HCT116 (cell line): Measurements from ENCODE around the gene GADD45G.

Experiments
- CEBPB ChIP-seq: IDR thresholded peaks from 2 replicates; pipeline ENCODE4 v1.6.1; 2012; ENCODE audit warnings: low read depth
- EZH2 ChIP-seq: fragments of 200-600 bp; sonication (generic); IDR thresholded peaks from 2 replicates; pipeline ENCODE4 v1.6.1; 2017; ENCODE audit warnings: antibody characterized with exemption, mixed run types
- FOSL1 ChIP-seq: IDR thresholded peaks from 2 replicates; pipeline ENCODE4 v1.6.1; 2012; ENCODE audit warnings: low read depth
- POLR2A ChIP-seq: IDR thresholded peaks from 2 replicates; pipeline ENCODE4 v1.7.0; 2011; ENCODE audit warnings: borderline replicate concordance; ENCODE audit not compliant: insufficient read depth, insufficient read length; ENCODE audit errors: extremely low read depth
- POLR2AphosphoS5 ChIP-seq: IDR thresholded peaks from 2 replicates; pipeline ENCODE4 v1.6.1; 2011; ENCODE audit warnings: mild to moderate bottlenecking, low read depth, low read length, moderate library complexity
- SP1 ChIP-seq: IDR thresholded peaks from 2 replicates; pipeline ENCODE4 v1.6.1; 2012; ENCODE audit warnings: low read depth
- YY1 ChIP-seq: IDR thresholded peaks from 2 replicates; pipeline ENCODE4 v1.6.1; 2011; ENCODE audit warnings: low read length, low read depth, moderate library complexity, mild to moderate bottlenecking; ENCODE audit not compliant: insufficient replicate concordance; ENCODE audit errors: extremely low read depth
- TF ChIP-seq, protein P1 (sequence below), 3 experiments: fragments of 200-600 bp in 1 of 3; sonication (generic) in 1 of 3; IDR thresholded peaks in 2 of 3; conservative IDR thresholded peaks in 1 of 3; 2 replicates each; pipeline ENCODE4 v1.5.1; 2012 to 2017; ENCODE audit warnings: low read depth in 2 of 3, low read length in 2 of 3, antibody characterized with exemption in 1 of 3, borderline replicate concordance in 1 of 3, control low read depth in 1 of 3, mild to moderate bottlenecking in 1 of 3, mixed read lengths in 1 of 3, mixed run types in 1 of 3, moderate library complexity in 1 of 3; ENCODE audit not compliant: insufficient read depth in 1 of 3
- TF ChIP-seq, protein P2 (sequence below): IDR thresholded peaks from 2 replicates; pipeline ENCODE4 v1.6.1; 2012
- TF ChIP-seq, protein P3 (sequence below): IDR thresholded peaks from 2 replicates; pipeline ENCODE4 v1.6.1; 2012; ENCODE audit warnings: low read depth
- TF ChIP-seq, protein P4 (sequence below): IDR thresholded peaks from 2 replicates; pipeline ENCODE4 v1.6.1; 2012

DNA sequence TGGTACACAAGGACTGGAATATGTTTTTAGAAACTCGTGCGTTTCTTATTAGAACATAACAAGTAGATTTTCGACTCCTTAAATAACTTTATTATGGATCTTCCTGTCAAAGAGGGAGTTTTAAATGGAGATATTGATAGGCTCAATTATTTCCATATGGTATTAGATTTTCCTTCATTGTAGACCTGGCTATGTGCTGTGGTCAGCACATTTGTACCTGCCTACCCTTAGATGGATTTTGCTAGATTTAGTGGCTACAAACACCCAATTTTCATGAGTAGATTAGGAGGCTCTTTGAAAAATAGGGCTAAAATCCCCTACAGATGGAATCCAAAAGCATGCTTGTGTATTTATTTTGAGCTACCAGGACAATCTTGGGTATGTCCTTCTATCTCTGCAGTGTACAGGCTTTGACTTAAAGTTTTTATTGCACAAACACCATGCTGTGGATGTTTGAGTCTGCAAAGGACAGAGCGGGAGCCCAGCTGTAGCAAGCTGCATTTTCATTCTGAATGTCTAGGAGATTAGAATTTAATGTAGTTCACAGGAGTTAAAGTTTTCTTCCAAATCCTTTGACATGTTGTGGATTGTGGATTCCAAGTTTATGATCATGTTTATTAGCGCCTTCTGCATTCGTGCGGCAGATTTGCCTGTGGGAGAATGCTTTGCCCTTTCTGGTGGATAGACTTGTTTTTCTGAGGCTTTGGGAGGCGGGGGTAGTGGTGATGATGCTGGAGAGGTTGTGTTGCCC lies 41.6 kb downstream of the GADD45G start:
- TF ChIP-seq YY1 (no peak), POLR2A (no peak), FOSL1 (no peak), POLR2AphosphoS5 (no peak), CEBPB (no peak), EZH2 (no peak), SP1 (no peak)
- TF ChIP-seq, protein P1, sequence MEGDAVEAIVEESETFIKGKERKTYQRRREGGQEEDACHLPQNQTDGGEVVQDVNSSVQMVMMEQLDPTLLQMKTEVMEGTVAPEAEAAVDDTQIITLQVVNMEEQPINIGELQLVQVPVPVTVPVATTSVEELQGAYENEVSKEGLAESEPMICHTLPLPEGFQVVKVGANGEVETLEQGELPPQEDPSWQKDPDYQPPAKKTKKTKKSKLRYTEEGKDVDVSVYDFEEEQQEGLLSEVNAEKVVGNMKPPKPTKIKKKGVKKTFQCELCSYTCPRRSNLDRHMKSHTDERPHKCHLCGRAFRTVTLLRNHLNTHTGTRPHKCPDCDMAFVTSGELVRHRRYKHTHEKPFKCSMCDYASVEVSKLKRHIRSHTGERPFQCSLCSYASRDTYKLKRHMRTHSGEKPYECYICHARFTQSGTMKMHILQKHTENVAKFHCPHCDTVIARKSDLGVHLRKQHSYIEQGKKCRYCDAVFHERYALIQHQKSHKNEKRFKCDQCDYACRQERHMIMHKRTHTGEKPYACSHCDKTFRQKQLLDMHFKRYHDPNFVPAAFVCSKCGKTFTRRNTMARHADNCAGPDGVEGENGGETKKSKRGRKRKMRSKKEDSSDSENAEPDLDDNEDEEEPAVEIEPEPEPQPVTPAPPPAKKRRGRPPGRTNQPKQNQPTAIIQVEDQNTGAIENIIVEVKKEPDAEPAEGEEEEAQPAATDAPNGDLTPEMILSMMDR (IDR thresholded peaks at IDR 0.05 in 2 of 3, conservative IDR thresholded peaks at IDR 0.05 in 1 of 3; ENCODE audit: borderline replicate concordance in 1 of 3, insufficient read depth in 1 of 3, low read depth in 2 of 3, low read length in 2 of 3), result no peak
- TF ChIP-seq, protein P2, sequence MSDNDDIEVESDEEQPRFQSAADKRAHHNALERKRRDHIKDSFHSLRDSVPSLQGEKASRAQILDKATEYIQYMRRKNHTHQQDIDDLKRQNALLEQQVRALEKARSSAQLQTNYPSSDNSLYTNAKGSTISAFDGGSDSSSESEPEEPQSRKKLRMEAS, result no peak
- TF ChIP-seq, protein P3, sequence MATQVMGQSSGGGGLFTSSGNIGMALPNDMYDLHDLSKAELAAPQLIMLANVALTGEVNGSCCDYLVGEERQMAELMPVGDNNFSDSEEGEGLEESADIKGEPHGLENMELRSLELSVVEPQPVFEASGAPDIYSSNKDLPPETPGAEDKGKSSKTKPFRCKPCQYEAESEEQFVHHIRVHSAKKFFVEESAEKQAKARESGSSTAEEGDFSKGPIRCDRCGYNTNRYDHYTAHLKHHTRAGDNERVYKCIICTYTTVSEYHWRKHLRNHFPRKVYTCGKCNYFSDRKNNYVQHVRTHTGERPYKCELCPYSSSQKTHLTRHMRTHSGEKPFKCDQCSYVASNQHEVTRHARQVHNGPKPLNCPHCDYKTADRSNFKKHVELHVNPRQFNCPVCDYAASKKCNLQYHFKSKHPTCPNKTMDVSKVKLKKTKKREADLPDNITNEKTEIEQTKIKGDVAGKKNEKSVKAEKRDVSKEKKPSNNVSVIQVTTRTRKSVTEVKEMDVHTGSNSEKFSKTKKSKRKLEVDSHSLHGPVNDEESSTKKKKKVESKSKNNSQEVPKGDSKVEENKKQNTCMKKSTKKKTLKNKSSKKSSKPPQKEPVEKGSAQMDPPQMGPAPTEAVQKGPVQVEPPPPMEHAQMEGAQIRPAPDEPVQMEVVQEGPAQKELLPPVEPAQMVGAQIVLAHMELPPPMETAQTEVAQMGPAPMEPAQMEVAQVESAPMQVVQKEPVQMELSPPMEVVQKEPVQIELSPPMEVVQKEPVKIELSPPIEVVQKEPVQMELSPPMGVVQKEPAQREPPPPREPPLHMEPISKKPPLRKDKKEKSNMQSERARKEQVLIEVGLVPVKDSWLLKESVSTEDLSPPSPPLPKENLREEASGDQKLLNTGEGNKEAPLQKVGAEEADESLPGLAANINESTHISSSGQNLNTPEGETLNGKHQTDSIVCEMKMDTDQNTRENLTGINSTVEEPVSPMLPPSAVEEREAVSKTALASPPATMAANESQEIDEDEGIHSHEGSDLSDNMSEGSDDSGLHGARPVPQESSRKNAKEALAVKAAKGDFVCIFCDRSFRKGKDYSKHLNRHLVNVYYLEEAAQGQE, result no peak
- TF ChIP-seq, protein P4, sequence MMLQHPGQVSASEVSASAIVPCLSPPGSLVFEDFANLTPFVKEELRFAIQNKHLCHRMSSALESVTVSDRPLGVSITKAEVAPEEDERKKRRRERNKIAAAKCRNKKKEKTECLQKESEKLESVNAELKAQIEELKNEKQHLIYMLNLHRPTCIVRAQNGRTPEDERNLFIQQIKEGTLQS, result no peak
